Gastrocnemius medialis (tissue), 4 donors: ENCODE results near the gene RNF144A. TPM values are rescaled to one million over a fixed set of nuclear protein-coding genes. Genes with fewer than 3 reads are reported as not detected.

Experiments
- ATAC-seq, 2 donors: fragments of 150-250 bp; one replicate each; pipeline ENCODE4 v1.9.1; 2016
- DNase-seq, 2 donors: peaks; one replicate each; pipeline ENCODE4 v3.0.0-alpha.2; 2019
- H3K27ac ChIP-seq, 4 donors: fragments of 200-600 bp; sonication (generic); 1 replicate in 1 of 4; 2 replicates in 3 of 4; pipeline ENCODE4 v1.5.1; 2016 to 2018; ENCODE audit warnings: mild to moderate bottlenecking in 2 of 4, moderate library complexity in 1 of 4
- H3K27me3 ChIP-seq, 3 donors: fragments of 200-600 bp; sonication (generic) in 2 of 3; 1 replicate in 1 of 3; 2 replicates in 2 of 3; pipeline versions ENCODE4 v1.5.1 to v1.6.0; 2016 to 2019; ENCODE audit warnings: mild to moderate bottlenecking in 1 of 3, moderate library complexity in 1 of 3
- H3K36me3 ChIP-seq, 2 donors: fragments of 200-600 bp; sonication (generic) in 1 of 2; one replicate each; pipeline ENCODE4 v1.5.1; 2017 to 2018
- H3K4me1 ChIP-seq, 2 donors: fragments of 200-600 bp; sonication (generic) in 1 of 2; one replicate each; pipeline ENCODE4 v1.5.1; 2016 to 2017; ENCODE audit warnings: mild to moderate bottlenecking in 2 of 2
- H3K4me3 ChIP-seq, 4 donors: fragments of 200-600 bp; sonication (generic) in 3 of 4; 1 replicate in 1 of 4; 2 replicates in 3 of 4; pipeline ENCODE4 v1.5.1; 2016 to 2019; ENCODE audit warnings: mild to moderate bottlenecking in 2 of 4
- H3K9me3 ChIP-seq, 3 donors: fragments of 200-600 bp; sonication (generic) in 2 of 3; 1 replicate in 1 of 3; 2 replicates in 2 of 3; pipeline ENCODE4 v1.5.1; 2016 to 2019
- POLR2A ChIP-seq, 2 donors: fragments of 450-650 bp; IDR thresholded peaks; one replicate each; pipeline ENCODE4 v1.6.1; 2017; ENCODE audit warnings: antibody characterized with exemption in 2 of 2, mild to moderate bottlenecking in 2 of 2, moderate library complexity in 2 of 2
- in situ Hi-C, 4 donors: fragments of 200-750 bp; cut with MboI; loops; one replicate each; pipeline versions ENCODE4 v1.15.0 to v1.8.0; 2017; ENCODE audit warnings: low sequenced_read_pairs in 4 of 4
- intact Hi-C: fragments of 100-400 bp; cut with DNase I; formaldehyde crosslinking; loops from one replicate; pipeline ENCODE4 v1.15.1; 2023; ENCODE audit warnings: low total_unique reads
- total RNA-seq, 4 donors: library from RNA; depleted of rRNA; stranded (reverse); fragments of >200 nt; gene quantifications; one replicate each; pipeline versions ENCODE4 v1.1.0 to v1.2.3, GENCODE V29; 2016
- TF ChIP-seq, protein P1 (sequence below), 5 experiments: fragments of 450-650 bp in 3 of 5; fragments of 200-600 bp in 2 of 5; sonication (generic) in 2 of 5; IDR thresholded peaks in 4 of 5; conservative IDR thresholded peaks in 1 of 5; 1 replicate in 4 of 5; 2 replicates in 1 of 5; pipeline ENCODE4 v1.5.1; 2016 to 2019; ENCODE audit warnings: antibody characterized with exemption in 5 of 5, mild to moderate bottlenecking in 3 of 5, moderate library complexity in 3 of 5

RNF144A gene
- total RNA-seq, 4 donors from 2014 or later, result 4.9 to 16.2 (median 10.2) TPM

DNA sequence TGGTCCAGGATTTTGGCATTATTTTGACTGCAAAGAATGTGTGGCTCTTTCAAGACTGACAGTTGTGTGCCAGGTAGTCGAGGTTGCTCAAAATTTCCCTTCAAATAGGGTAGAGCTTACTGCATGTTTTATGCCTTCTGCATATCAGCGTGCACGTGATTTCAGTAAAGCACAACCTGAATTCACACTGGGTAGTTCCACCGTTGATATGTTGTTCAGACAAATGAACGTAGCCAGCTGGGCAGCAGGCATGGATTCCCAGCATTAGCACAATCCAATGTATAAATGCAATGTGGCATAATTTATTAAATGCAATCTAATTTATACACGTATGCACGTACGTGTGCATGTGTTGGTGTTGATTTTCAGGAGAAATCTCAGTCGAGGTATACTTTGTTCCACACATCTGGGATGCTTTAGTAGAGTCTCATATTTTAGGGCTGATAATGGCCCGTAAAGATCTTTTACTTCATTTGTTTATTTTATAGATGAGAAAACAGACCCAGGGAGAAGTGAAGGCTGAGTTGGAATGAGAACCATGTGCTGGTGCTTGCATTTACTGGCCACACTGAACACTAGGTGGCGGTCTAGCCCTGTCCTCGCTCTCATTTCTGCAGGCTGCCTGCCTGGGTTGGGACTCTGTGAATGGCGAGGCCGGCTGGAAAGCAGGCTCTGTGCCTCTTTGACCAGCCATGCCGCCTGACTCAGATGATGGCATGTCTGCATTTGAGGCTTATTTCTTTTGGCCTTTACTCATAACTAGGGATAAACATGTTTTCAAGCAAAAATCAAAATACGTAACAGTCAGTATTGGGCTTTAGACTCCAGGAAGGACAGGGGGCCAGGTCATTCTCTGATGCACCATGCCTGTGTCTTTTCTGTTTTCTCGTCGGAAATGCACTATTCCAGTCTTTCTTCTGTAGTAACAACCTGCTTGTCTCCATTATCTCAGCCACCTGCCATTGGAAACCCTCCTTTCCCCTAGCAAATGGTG lies 120.4 kb downstream of the RNF144A start:
- ATAC-seq, result no peak
- in situ Hi-C loops, result no loop called here
- Histone ChIP-seq H3K9me3 (no peaks in the 10 kb centered on the region), H3K4me3 (no peak overlapping the region), H3K27ac (no peak overlapping the region), H3K27me3 (no peaks in the 10 kb centered on the region), H3K36me3 (no peaks in the 10 kb centered on the region), H3K4me1 (no peaks in the 10 kb centered on the region)
- DNase-seq, result no peak
- intact Hi-C loops, result no loop called here
- TF ChIP-seq POLR2A (IDR thresholded peaks at IDR 0.05), result no peak
- TF ChIP-seq, protein P1, sequence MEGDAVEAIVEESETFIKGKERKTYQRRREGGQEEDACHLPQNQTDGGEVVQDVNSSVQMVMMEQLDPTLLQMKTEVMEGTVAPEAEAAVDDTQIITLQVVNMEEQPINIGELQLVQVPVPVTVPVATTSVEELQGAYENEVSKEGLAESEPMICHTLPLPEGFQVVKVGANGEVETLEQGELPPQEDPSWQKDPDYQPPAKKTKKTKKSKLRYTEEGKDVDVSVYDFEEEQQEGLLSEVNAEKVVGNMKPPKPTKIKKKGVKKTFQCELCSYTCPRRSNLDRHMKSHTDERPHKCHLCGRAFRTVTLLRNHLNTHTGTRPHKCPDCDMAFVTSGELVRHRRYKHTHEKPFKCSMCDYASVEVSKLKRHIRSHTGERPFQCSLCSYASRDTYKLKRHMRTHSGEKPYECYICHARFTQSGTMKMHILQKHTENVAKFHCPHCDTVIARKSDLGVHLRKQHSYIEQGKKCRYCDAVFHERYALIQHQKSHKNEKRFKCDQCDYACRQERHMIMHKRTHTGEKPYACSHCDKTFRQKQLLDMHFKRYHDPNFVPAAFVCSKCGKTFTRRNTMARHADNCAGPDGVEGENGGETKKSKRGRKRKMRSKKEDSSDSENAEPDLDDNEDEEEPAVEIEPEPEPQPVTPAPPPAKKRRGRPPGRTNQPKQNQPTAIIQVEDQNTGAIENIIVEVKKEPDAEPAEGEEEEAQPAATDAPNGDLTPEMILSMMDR (IDR thresholded peaks at IDR 0.05 in 4 of 5, conservative IDR thresholded peaks at IDR 0.05 in 1 of 5), result peak; percentile 22 to 59 (median 35)

DNA sequence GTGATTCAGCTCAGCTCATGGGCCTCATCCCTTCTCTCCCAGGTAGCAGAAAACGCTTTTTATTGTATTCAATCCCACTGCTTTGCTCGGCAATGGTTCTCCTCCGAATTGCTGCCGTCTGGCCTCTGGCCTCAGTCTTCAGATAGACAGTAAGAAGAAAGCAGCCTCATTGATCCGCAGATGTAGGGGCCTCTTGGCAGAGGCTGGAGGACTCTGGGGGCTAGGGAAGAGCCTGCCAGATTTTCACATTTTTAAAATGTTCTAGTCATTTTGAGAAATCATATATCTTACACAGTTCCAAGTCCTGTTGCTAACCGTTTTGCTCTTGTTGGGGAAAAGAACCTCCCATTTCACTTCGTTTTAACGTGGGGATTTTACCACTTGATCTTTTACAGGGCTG lies 123.3 kb downstream of the RNF144A start:
- Histone ChIP-seq H3K9me3 (no peaks in the 10 kb centered on the region), H3K36me3 (peaks cover 0 to 5% of the 10 kb centered on the region in 2 donors), H3K4me3 (no peak overlapping the region), H3K27me3 (no peaks in the 10 kb centered on the region), H3K27ac (no peak overlapping the region), H3K4me1 (peaks cover 0 to 4% of the 10 kb centered on the region in 2 donors)
- in situ Hi-C loops (loop anchor here (5.0 to 10.0 kb wide), 4 partner anchors 133 to 143 kb away; no protein-coding TSS in a partner anchor), intact Hi-C loops (loop anchor here (5.0 kb wide), 1 partner anchor 123 kb away; the partner anchor contains the start of gene RNF144A)
- ATAC-seq (no peak), DNase-seq (no peak)
- TF ChIP-seq, protein P1 (IDR thresholded peaks at IDR 0.05 in 4 of 5, conservative IDR thresholded peaks at IDR 0.05 in 1 of 5), result no peak
- TF ChIP-seq POLR2A (IDR thresholded peaks at IDR 0.05), result no peak

DNA sequence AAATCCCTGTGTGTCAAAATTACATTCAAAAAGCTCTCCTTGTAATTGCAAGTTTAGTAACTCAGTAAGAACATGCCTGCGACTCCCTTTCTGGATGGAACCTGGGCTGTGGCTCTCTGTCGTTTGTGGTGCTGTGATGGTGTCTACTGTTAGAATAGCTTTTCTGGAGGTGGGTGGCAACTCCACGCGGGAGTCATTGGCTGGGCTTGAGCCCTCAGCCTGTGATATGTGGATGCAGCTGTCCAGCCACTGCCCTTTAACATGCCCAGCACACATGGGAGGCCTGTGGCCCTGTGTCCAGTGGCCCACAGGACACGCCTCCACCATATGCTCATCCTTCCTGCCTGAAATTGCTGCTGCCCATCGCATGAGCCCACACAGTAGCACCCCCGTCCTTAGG lies 124.2 kb downstream of the RNF144A start:
- Histone ChIP-seq H3K4me1 (peaks cover 0 to 4% of the 10 kb centered on the region in 2 donors), H3K4me3 (no peak overlapping the region), H3K9me3 (no peaks in the 10 kb centered on the region), H3K27ac (no peak overlapping the region), H3K36me3 (peaks cover 0 to 5% of the 10 kb centered on the region in 2 donors), H3K27me3 (no peaks in the 10 kb centered on the region)
- in situ Hi-C loops (loop anchor here (5.0 to 10.0 kb wide), 4 partner anchors 134 to 144 kb away; no protein-coding TSS in a partner anchor), intact Hi-C loops (loop anchor here (5.0 kb wide), 1 partner anchor 124 kb away; the partner anchor contains the start of gene RNF144A)
- ATAC-seq (no peak), DNase-seq (no peak)
- TF ChIP-seq, protein P1 (IDR thresholded peaks at IDR 0.05 in 4 of 5, conservative IDR thresholded peaks at IDR 0.05 in 1 of 5), result no peak
- no peak for TF ChIP-seq POLR2A (IDR thresholded peaks at IDR 0.05)

DNA sequence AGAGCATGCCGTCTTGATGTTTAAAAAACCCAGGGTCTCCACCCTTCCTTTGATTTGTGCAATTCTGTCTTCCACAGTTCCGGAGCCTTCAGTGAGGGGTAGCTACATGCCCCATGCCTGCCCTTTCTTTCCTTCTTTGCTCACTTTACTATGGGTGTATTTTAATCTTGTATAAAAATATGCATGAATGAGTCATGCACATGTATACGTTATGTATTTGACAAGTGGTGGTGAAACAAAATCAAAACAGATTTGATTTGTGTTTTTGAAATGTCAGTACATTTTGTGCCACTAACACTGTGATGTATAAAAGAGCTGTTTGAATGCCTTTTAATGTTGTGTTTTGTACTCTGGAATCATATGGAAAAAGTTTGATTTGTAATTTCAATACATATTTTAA lies 126.5 kb downstream of the RNF144A start:
- Histone ChIP-seq H3K36me3 (peaks cover 0 to 5% of the 10 kb centered on the region in 2 donors), H3K4me1 (peaks cover 0 to 4% of the 10 kb centered on the region in 2 donors), H3K9me3 (no peaks in the 10 kb centered on the region), H3K27ac (no peak overlapping the region), H3K4me3 (no peak overlapping the region), H3K27me3 (no peaks in the 10 kb centered on the region)
- DNase-seq, result no peak
- in situ Hi-C loops, result loop anchor here (5.0 to 10.0 kb wide), 4 partner anchors 136 to 146 kb away; no protein-coding TSS in a partner anchor
- TF ChIP-seq POLR2A (IDR thresholded peaks at IDR 0.05), result no peak
- TF ChIP-seq, protein P1 (IDR thresholded peaks at IDR 0.05 in 4 of 5, conservative IDR thresholded peaks at IDR 0.05 in 1 of 5), result no peak
- intact Hi-C loops, result loop anchor here (1.0 to 5.0 kb wide), 3 partner anchors 126 to 217 kb away; partner anchors contain the start of gene RNF144A
- ATAC-seq, result no peak
